Kidney epithelial cell (primary cell): ENCODE measurements around the gene ZNF8. TPM values are rescaled to one million over a fixed set of nuclear protein-coding genes. Genes with fewer than 3 reads are reported as not detected.
"Not testable (repeated sequence)": the region's sequence is repeated elsewhere in the genome, so short reads cannot be mapped to it uniquely, and the experiment has no call there.

Source experiments
- DNase-seq: peaks from one replicate; pipeline ENCODE4 v3.0.0-alpha.2; 2010; ENCODE audit warnings: low read depth
- H3K27me3 ChIP-seq: 2 replicates; pipeline ENCODE4 v1.6.0; 2011; ENCODE audit warnings: low read length; ENCODE audit not compliant: control insufficient read depth, insufficient read depth
- H3K36me3 ChIP-seq: 2 replicates; pipeline ENCODE4 v1.5.1; 2011; ENCODE audit warnings: low read length; ENCODE audit not compliant: control insufficient read depth, insufficient read depth
- H3K4me3 ChIP-seq: 2 replicates; pipeline ENCODE4 v1.5.1; 2011; ENCODE audit warnings: low read depth, mild to moderate bottlenecking, control low read depth, low read length
- total RNA-seq: library from RNA; depleted of rRNA; stranded (reverse); fragments of >200 nt; gene quantifications from 2 replicates; pipeline ENCODE4 v1.2.3, GENCODE V29; 2015
- TF ChIP-seq, protein P1 (sequence below): IDR thresholded peaks from 2 replicates; pipeline ENCODE4 v1.5.1; 2011; ENCODE audit warnings: mild to moderate bottlenecking, moderate library complexity, low read length, control low read depth, inconsistent platforms; ENCODE audit not compliant: insufficient read depth, poor library complexity, severe bottlenecking

ZNF8 gene
- total RNA-seq, 1 donor from 2014 or later: 7.1 TPM

- DNase-seq: no peak
- Histone ChIP-seq H3K4me3 (no peak overlapping the region), H3K27me3 (no peaks in the 10 kb centered on the region), H3K36me3 (no peaks in the 10 kb centered on the region)
- TF ChIP-seq, protein P1, sequence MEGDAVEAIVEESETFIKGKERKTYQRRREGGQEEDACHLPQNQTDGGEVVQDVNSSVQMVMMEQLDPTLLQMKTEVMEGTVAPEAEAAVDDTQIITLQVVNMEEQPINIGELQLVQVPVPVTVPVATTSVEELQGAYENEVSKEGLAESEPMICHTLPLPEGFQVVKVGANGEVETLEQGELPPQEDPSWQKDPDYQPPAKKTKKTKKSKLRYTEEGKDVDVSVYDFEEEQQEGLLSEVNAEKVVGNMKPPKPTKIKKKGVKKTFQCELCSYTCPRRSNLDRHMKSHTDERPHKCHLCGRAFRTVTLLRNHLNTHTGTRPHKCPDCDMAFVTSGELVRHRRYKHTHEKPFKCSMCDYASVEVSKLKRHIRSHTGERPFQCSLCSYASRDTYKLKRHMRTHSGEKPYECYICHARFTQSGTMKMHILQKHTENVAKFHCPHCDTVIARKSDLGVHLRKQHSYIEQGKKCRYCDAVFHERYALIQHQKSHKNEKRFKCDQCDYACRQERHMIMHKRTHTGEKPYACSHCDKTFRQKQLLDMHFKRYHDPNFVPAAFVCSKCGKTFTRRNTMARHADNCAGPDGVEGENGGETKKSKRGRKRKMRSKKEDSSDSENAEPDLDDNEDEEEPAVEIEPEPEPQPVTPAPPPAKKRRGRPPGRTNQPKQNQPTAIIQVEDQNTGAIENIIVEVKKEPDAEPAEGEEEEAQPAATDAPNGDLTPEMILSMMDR: no peak
Observed at GRCh38 chr19:58304255-58304654, 25.5 kb downstream of the ZNF8 start.

DNA sequence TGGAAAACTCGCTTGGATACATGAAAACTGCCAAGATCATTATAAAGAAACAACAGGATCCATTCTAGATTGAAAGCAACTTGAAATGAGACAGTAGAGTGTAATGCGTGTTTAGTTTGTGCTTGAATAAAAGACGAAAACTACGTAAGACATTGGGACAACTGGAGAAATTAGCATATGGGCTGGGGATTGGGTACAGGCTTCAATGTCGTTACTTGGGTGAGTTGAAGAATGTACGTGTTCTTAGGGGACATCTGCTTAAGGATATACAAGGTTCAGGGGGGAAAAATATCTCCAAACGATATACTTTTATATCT lies 26.0 kb downstream of the ZNF8 start:
- Histone ChIP-seq H3K36me3 (no peaks in the 10 kb centered on the region), H3K27me3 (no peaks in the 10 kb centered on the region), H3K4me3 (peak overlapping the region; percentile 67)
- no peak for DNase-seq
- TF ChIP-seq, protein P1: no peak

GRCh38 chr19:58305065-58305931 lies 26.5 kb downstream of the ZNF8 start, which contains the start of gene ERVK3-1:
TSS of gene ERVK3-1 (plus strand) at chr19:58305377. CDS start at chr19:58312169, 6,792 bp downstream.
- peak; percentile 95 for DNase-seq
- no peaks in the 10 kb centered on the region for H3K36me3 ChIP-seq
- TF ChIP-seq, protein P1: no peak
- H3K4me3 ChIP-seq: peak within 1 kb of the TSS; percentile 67
- no peaks in the 10 kb centered on the region for H3K27me3 ChIP-seq

- Histone ChIP-seq H3K36me3 (no peaks in the 10 kb centered on the region), H3K27me3 (no peaks in the 10 kb centered on the region)
- TF ChIP-seq, protein P1: no peak
Observed at GRCh38 chr19:58305932-58306323, 27.2 kb downstream of the ZNF8 start.

GRCh38 chr19:58307736-58308135 lies 29.0 kb downstream of the ZNF8 start:
- TF ChIP-seq, protein P1: no peak
- H3K4me3 ChIP-seq: no peak overlapping the region
- H3K27me3 ChIP-seq: no peaks in the 10 kb centered on the region
- H3K36me3 ChIP-seq: peaks cover 1% of the 10 kb centered on the region
- no peak for DNase-seq

More at GRCh38 chr19:58305932-58306323, 27.2 kb downstream of the ZNF8 start:
- peak overlapping the region; percentile 67 for H3K4me3 ChIP-seq
- DNase-seq: no peak

- not testable (repeated sequence) for H3K4me3 ChIP-seq, DNase-seq, H3K27me3 ChIP-seq, H3K36me3 ChIP-seq
Observed at GRCh38 chr19:58310685-58311084, 31.9 kb downstream of the ZNF8 start.
